Calu3 (cell line): Measurements from ENCODE around the gene EFCAB8. TPM values are rescaled to one million over a fixed set of nuclear protein-coding genes. Genes with fewer than 3 reads are reported as not detected.

ENCODE experiments used
- BruUV-seq: library from RNA; stranded (reverse); fragments of 400-500 nt; replicated peaks from 2 replicates; lab custom pipeline; 2021; lab: Mats Ljungman, UMichigan
- CTCF ChIA-PET: fragments of 300-600 bp; sonication (Branson Sonifier 250); formaldehyde crosslinking; loops from one replicate; lab custom pipeline; 2022; ENCODE audit warnings: antibody characterized with exemption; lab: Charles Lee
- DNase-seq: peaks from one replicate; pipeline ENCODE4 v3.0.0; 2022
- H3K27ac Mint-ChIP-seq: one replicate; pipeline ENCODE4 v1.8.0; 2022; ENCODE audit warnings: mixed read lengths; ENCODE audit not compliant: unreplicated experiment
- H3K27me3 Mint-ChIP-seq: one replicate; pipeline ENCODE4 v1.8.0; 2022; ENCODE audit warnings: mixed read lengths; ENCODE audit not compliant: unreplicated experiment
- H3K36me3 Mint-ChIP-seq: one replicate; pipeline ENCODE4 v1.8.0; 2022; ENCODE audit warnings: mild to moderate bottlenecking, moderate library complexity, mixed read lengths; ENCODE audit not compliant: insufficient read depth, unreplicated experiment
- H3K4me1 Mint-ChIP-seq: one replicate; pipeline ENCODE4 v1.8.0; 2022; ENCODE audit warnings: mild to moderate bottlenecking, low read depth, mixed read lengths; ENCODE audit not compliant: unreplicated experiment
- H3K4me3 Mint-ChIP-seq: one replicate; pipeline ENCODE4 v1.8.0; 2022; ENCODE audit warnings: mild to moderate bottlenecking, low read depth, moderate library complexity, mixed read lengths; ENCODE audit not compliant: unreplicated experiment
- H3K9me3 Mint-ChIP-seq: one replicate; pipeline ENCODE4 v1.8.0; 2022; ENCODE audit warnings: low read depth, mixed read lengths; ENCODE audit not compliant: unreplicated experiment
- CTCF ChIP-seq: fragments of 200-600 bp; IDR thresholded peaks from one replicate; pipeline ENCODE4 v1.8.0; 2022; ENCODE audit warnings: antibody characterized with exemption; ENCODE audit not compliant: unreplicated experiment
- intact Hi-C: fragments of 100-400 bp; cut with micrococcal nuclease; formaldehyde crosslinking; loops from one replicate; pipeline ENCODE4 v1.10.0; 2022; ENCODE audit not compliant: unreplicated experiment
- total RNA-seq: library from RNA; stranded (reverse); gene quantifications from 2 replicates; pipeline ENCODE4 v1.2.3, GENCODE V29; 2022

Gene EFCAB8
- total RNA-seq, 1 experiment from 2014 or later: 1.1 TPM

- no peaks in the 10 kb centered on the region for H3K4me1 Mint-ChIP-seq
- peaks cover 81% of the 10 kb centered on the region for H3K27me3 Mint-ChIP-seq
- BruUV-seq: no TSS peak
- H3K4me3 Mint-ChIP-seq: no peak overlapping the region
- H3K27ac Mint-ChIP-seq: no peak overlapping the region
- no peak for TF ChIP-seq CTCF
- intact Hi-C loops: no loop called here
- DNase-seq: no peak
- CTCF ChIA-PET: interaction anchor here (1.2 kb wide), 1 partner anchor 13 kb away, joined by 4 read pairs; no protein-coding TSS in a partner anchor
- no peaks in the 10 kb centered on the region for H3K36me3 Mint-ChIP-seq
- H3K9me3 Mint-ChIP-seq: peaks cover 6% of the 10 kb centered on the region
These were observed 142.2 kb downstream of the EFCAB8 start for GRCh38 chr20:33000802-33001466.

GRCh38 chr20:33002087-33002808 is 143.5 kb downstream of the EFCAB8 start:
- Mint-ChIP-seq H3K27ac (no peak overlapping the region), H3K4me1 (no peaks in the 10 kb centered on the region), H3K36me3 (no peaks in the 10 kb centered on the region), H3K27me3 (peaks cover 81% of the 10 kb centered on the region), H3K9me3 (peaks cover 3% of the 10 kb centered on the region), H3K4me3 (no peak overlapping the region)
- no peak for TF ChIP-seq CTCF
- intact Hi-C loops: no loop called here
- BruUV-seq: no TSS peak
- CTCF ChIA-PET: interaction anchor here (1.2 kb wide), 1 partner anchor 17 kb away, joined by 3 read pairs; no protein-coding TSS in a partner anchor
- no peak for DNase-seq

GRCh38 chr20:33004141-33004751 is 145.5 kb downstream of the EFCAB8 start, which contains the start of gene SUN5:
Gene SUN5 (minus strand): TSS chr20:33004433. CDS start chr20:33004340, 93 bp downstream.
- no peak within 1 kb of the TSS for H3K27ac Mint-ChIP-seq
- no TSS peak for BruUV-seq

More at GRCh38 chr20:33004141-33004751, 145.5 kb downstream of the EFCAB8 start, which contains the start of gene SUN5:
- no peak for DNase-seq
- H3K36me3 Mint-ChIP-seq: no peaks in the 10 kb centered on the region
- peaks cover 84% of the 10 kb centered on the region for H3K27me3 Mint-ChIP-seq
- intact Hi-C loops: no loop called here
- H3K4me1 Mint-ChIP-seq: no peaks in the 10 kb centered on the region
- no peak for TF ChIP-seq CTCF
- no peak within 1 kb of the TSS for H3K4me3 Mint-ChIP-seq
- H3K9me3 Mint-ChIP-seq: peaks cover 3% of the 10 kb centered on the region
- CTCF ChIA-PET: interaction anchor here (1.0 to 1.2 kb wide), 2 partner anchors 23 to 214 kb away, joined by 3 read pairs; no protein-coding TSS in a partner anchor
